Endothelial cell of coronary artery (primary cell): Measurements from ENCODE around the gene ANKRD62. TPM values are rescaled to one million over a fixed set of nuclear protein-coding genes. Genes with fewer than 3 reads are reported as not detected.

Experiments used
- total RNA-seq: library from RNA; depleted of rRNA; stranded (reverse); fragments of >200 nt; gene quantifications from 2 replicates; pipeline ENCODE4 v1.2.3, GENCODE V29; 2014

Gene ANKRD62
- not detected in 2 replicates for total RNA-seq

DNA sequence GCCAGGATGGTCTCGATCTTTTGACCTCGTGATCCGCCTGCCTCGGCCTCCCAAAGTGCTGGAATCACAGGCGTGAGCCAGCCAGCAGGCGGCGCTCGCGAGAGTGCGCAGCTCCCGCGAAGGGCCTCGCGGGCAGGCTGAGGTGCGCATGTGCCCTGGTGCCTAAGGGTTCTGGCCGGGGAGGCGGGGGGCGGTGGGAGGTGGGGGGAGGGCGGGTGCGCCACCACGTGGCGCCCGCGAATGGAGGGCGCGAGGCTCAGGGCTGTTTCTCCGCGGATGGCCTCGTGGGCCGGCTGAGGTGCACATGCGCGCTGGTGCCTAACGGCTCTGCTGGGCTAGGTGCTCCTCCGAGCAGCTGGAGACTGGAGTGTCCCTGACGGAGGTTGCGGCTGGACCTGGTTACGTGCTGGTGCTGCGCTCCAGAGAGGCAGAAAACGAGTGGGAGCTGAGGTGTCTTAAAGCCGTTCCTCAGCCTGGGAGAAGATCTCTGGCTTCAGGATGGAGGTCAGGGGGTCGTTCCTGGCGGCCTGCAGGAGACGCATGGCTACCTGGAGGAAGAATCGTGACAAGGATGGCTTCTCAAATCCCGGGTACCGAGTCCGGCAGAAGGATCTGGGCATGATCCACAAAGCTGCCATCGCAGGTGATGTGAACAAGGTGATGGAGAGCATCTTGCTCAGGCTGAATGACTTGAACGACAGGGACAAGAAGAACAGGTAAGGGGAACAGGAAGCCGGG is at the start of gene ANKRD62:
Gene ANKRD62, plus strand, starts transcription at position 324 of the 738 bp plus-strand sequence. Its CDS starts 175 bp downstream, at position 499.

Other genes with a start within 250 kb of the ANKRD62 start
- 58.5 and 66.3 TPM in 2 replicates for gene CHMP1B, start 242.4 kb upstream of the ANKRD62 start, total RNA-seq
- gene MPPE1, start 185.5 kb upstream of the ANKRD62 start, total RNA-seq: 10.7 and 17.8 TPM in 2 replicates
- 7.1 and 8.2 TPM in 2 replicates for gene IMPA2, start 112.3 kb upstream of the ANKRD62 start, total RNA-seq
- gene CIDEA, start 160.5 kb downstream of the ANKRD62 start, total RNA-seq: 0.81 TPM in 1 of 2 replicates, not detected in the other
- 988 and 1,207 TPM in 2 replicates for gene TUBB6, start 214.4 kb downstream of the ANKRD62 start, total RNA-seq